Muscle of back (tissue), 11 donors: ENCODE results near the gene MBTPS1. TPM values are rescaled to one million over a fixed set of nuclear protein-coding genes. Genes with fewer than 3 reads are reported as not detected.
A peak's percentile ranks its signal among the peaks of the same experiment; 100 is the strongest.

ENCODE experiments used
- DNase-seq, 3 donors: peaks; one replicate each; pipeline versions ENCODE4 v3.0.0 to v3.0.0-alpha.2; 2013
- polyA plus RNA-seq, 10 donors: library from polyadenylated mRNA; unstranded; fragments of 120-200 nt; gene quantifications; one replicate each; pipeline ENCODE4 v1.2.1, GENCODE V29; 2013; ENCODE audit not compliant: insufficient read length in 10 of 10

The MBTPS1 gene
- polyA plus RNA-seq, 10 donors = 65.9 to 92.8 (median 68.7) TPM

- DNase-seq = peak in 2 of 3 donors; percentile 14 to 38
Observed at GRCh38 chr16:84007965-84008364, 108.8 kb downstream of the MBTPS1 start.

GRCh38 chr16:84007520-84007919, 109.2 kb downstream of the MBTPS1 start:
- DNase-seq = no peak

- DNase-seq = no peak
Observed at GRCh38 chr16:84005391-84005790, 111.4 kb downstream of the MBTPS1 start.

GRCh38 chr16:84004442-84004841, 112.3 kb downstream of the MBTPS1 start:
- no peak for DNase-seq

Other genes with a start within 250 kb of the MBTPS1 start
- gene MLYCD, start 217.8 kb downstream of the MBTPS1 start, polyA plus RNA-seq = 1 to 10 TPM; 3.0 to 5.2 (median 3.9) TPM
- gene OSGIN1, start 163.7 kb downstream of the MBTPS1 start, polyA plus RNA-seq = 1 to 10 TPM in 1 of 10 donors, under 1 TPM in 9; 0.14 to 1.1 (median 0.47) TPM
- gene NECAB2, start 148.7 kb downstream of the MBTPS1 start, polyA plus RNA-seq = 1 to 10 TPM in 1 of 10 donors, under 1 TPM in 9; 0.39 to 1.0 (median 0.82) TPM
- gene SLC38A8, start 74.1 kb downstream of the MBTPS1 start, polyA plus RNA-seq = not detected
- 10 to 100 TPM; 14.4 to 23.6 (median 17.7) TPM for gene HSDL1, start 28.2 kb upstream of the MBTPS1 start, polyA plus RNA-seq
- gene DNAAF1, start 28.4 kb upstream of the MBTPS1 start, polyA plus RNA-seq = 1 to 10 TPM in 1 of 10 donors, under 1 TPM in 9; 0.09 to 1.3 (median 0.37) TPM
- 10 to 100 TPM; 16.8 to 39.7 (median 24.4) TPM for gene TAF1C, start 70.1 kb upstream of the MBTPS1 start, polyA plus RNA-seq
- gene ADAD2, start 74.2 kb upstream of the MBTPS1 start, polyA plus RNA-seq = 1 to 10 TPM in 2 of 10 donors, under 1 TPM in 8; 0.43 to 1.1 (median 0.87) TPM
- under 1 TPM in 3 of 10 donors, not detected in 7; 0.05 to 0.08 (median 0.05) TPM for gene KCNG4, start 123.1 kb upstream of the MBTPS1 start, polyA plus RNA-seq
- 1 to 10 TPM in 9 of 10 donors, under 1 TPM in 1; 0.77 to 2.6 (median 1.5) TPM for gene WFDC1, start 177.9 kb upstream of the MBTPS1 start, polyA plus RNA-seq